HG03095 (cell line): ENCODE data around the gene PRICKLE4.
"Not testable (repeated sequence)": the region's sequence is repeated elsewhere in the genome, so short reads cannot be mapped to it uniquely, and the experiment has no call there.

Source experiments
- ATAC-seq: cut with Tn5 transposase; IDR thresholded peaks from one replicate; pipeline ENCODE4 v1.9.1; 2021; ENCODE audit warnings: moderate library complexity; ENCODE audit not compliant: unreplicated experiment

PRICKLE4 gene

DNA sequence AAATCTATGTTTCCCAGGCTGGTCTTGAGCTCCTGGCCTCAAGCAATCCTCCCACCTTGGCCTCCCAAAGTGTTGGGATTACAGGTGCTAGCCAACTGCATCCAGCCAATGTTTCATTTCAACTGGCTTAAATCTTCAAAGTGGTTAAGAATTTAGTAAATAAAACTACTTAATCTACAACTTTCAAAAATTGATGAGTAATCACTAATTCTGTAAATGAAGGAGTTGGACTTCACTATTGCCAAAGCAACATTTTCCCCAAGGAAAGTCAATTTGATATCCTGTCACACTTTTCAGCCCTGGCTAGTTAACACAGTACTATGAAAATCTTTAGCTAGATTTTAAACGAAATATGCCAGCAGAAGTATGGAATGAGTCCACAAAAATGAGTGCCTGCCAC is 10.7 kb downstream of the PRICKLE4 start:
- no peak for ATAC-seq

GRCh38 chr6:41791984-41792383 is 11.4 kb downstream of the PRICKLE4 start:
- no peak for ATAC-seq

- ATAC-seq: no peak
Measured at GRCh38 chr6:41796474-41796873, 15.9 kb downstream of the PRICKLE4 start.

DNA sequence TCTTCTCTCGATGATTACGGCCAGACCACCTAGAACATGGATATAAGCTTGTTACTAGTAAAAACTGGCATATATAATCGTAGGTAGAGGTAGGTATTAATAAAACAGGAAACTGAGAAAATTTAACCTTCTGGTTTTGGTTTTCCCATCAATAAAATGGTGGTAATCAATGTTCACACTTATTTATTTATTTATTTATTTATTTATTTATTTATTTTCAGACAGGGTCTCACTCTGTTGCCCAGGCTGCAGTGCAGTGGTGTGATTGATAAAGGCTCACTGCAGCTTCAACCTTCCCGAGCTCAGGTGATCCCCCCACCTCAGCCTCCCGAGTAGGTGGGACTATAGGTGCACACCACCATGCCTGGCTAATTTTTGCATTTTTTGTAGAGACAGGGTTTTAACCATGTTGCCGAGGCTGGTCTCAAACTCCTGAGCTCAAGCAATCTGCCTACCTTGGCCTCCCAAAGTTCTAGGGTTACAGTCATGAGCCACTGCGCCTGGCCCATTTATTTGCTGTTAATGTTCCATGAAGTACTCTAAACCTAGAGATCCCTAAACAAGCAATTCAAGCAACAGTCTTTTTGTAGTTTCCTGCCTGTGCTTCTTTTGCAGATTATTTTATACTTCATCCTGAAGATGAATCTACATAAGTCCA is 18.4 kb downstream of the PRICKLE4 start:
- no peak for ATAC-seq

GRCh38 chr6:41799559-41799911 is 19.0 kb downstream of the PRICKLE4 start:
- no peak for ATAC-seq

- ATAC-seq: no peak
Measured at GRCh38 chr6:41801380-41801779, 20.8 kb downstream of the PRICKLE4 start.

DNA sequence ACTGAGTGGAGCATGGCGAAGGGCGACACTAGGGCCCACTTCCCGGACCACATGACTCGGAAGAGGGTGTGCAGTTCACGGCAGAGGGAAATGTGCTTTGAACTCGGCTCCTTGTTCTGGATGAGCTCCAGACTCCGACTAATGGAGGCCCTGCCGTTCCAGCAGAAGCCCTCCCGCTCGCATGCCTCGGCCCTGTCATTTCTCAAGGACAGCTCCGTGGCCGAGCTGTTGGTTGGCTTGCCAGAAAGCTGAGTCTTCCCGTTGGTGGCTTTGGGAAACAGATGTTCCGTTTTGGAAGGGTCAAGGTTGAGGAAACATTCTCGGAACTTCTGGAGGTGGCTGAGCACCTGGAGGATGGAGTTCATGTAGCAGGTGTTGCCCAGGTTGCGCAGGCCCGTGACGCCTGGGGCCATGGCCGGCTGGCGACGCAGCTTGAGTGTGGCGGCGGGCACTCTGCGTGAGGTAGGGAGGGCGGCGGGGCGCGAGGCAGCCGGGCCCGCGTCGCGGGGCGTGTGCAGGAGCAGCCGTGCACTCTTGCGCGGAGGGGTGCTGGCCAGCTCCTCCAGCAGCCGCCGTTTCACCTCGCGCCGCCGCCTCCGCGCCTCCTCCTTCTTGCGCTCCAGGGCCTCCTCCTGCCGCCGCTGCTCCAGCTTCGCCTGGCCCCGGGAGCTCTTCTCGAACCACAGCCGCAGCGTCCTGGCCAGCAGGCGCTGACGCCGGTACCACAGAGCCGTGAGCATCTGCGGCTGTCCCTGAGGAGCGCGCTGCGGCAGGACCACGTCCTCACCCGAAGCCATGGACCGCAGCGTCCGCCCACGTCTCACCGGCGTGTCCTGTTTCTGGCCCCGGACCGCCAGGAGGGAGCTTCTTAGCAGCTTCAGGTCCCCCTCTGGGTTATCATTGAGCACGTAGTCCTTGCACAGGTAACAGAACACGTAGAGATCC is 25.5 kb downstream of the PRICKLE4 start:
- ATAC-seq: no peak

DNA sequence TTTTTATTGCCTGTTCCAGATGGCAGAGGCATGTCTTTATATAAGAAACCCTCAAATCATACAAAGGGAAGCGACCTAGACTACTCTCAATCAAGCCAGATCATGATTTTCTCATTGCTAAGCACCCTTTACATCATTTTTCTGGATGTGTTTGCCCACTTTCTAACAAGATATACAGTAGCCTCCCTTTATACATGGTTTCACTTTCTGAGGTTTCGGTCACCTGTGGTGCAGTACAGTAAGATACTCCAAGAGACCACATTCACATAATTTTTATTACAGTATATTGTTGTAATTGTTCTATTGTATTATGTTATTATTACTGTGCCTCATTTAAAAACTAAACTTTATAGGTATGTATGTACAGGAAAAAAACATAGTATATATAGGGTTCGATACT is 30.5 kb downstream of the PRICKLE4 start:
- ATAC-seq: no peak

DNA sequence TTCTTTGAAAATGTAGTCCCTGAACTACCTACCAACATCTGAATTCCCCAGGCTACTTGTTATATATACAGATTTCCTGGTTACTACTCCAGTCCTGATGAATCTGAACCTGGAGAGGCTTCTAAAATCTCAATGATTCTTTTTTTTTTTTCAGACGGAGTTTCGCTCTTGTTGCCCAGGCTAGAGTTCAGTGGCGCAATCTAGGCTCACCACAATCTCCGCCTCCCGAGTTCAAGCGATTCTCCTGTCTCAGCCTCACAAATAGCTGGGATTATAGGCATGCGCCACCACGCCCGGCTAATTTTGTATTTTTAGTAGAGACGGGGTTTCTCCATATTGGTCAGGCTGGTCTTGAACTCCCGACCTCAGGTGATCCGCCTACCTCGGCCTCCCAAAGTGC is 31.4 kb downstream of the PRICKLE4 start:
- ATAC-seq: not testable (repeated sequence)

DNA sequence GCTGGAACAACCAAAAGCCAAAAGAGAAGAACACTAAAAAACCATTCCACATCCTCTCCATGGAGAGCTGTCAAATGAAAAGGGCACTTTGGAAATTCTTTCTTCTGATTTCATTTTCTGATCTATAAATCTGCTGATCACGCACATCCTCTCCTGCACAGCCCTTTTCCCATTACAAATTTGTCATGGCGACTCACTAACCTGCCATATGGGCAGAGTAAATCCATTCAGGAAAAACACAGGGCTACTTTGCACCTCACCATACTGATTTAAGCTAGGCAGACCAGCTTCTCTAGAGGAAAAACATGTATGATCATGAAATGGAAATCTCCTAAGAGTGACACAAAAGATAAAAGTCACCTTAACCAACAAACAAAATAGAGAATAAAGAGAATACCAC is 32.9 kb downstream of the PRICKLE4 start:
- ATAC-seq: no peak

- ATAC-seq: no peak
Measured at GRCh38 chr6:41813956-41814355, 33.4 kb downstream of the PRICKLE4 start.

DNA sequence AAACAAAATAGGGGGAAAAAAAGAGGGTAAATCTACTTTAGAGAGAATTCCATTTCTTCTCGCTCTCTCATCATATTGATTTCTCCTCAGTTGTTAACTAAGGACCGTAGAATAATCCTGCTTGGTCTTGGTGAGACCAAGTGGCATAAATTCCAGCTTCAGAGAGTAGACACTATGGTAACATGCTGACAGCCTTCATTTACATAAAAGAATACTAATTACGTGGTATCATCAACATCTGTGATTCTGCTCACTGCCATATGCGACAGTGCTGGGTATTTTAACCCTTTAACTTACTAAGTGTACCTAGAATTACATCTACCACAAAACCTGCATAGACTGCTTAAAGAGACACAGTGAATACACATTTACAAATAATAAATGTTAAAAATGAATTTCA is 34.0 kb downstream of the PRICKLE4 start:
- no peak for ATAC-seq

- no peak for ATAC-seq
Measured at GRCh38 chr6:41815587-41815986, 35.0 kb downstream of the PRICKLE4 start.

- ATAC-seq: no peak
Measured at GRCh38 chr6:41818271-41819054, 37.9 kb downstream of the PRICKLE4 start.

- no peak for ATAC-seq
Measured at GRCh38 chr6:41821266-41821665, 40.7 kb downstream of the PRICKLE4 start.

DNA sequence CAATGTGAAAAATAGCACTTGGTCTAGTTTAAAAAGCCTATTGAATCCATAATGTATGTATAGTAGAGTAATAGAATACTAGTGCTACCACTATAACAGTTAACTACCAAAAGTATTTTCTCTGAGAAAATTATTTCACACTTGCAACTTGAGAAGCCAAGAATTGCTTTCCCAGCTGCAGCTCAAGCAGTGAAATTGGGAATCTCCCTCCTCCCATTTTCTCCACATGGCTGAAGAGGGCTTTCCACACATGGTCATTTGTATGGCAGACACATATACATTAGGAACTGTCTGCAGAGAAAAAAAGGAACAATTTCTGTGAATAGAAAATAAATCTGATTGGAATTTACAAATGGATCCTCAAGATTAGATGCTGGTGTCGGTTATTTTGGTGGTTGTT is 41.4 kb downstream of the PRICKLE4 start:
- ATAC-seq: no peak

- no peak for ATAC-seq
Measured at GRCh38 chr6:41823178-41823577, 42.6 kb downstream of the PRICKLE4 start.

- no peak for ATAC-seq
Measured at GRCh38 chr6:41824571-41825569, 44.3 kb downstream of the PRICKLE4 start.

GRCh38 chr6:41826343-41827022 is 45.9 kb downstream of the PRICKLE4 start:
- no peak for ATAC-seq

DNA sequence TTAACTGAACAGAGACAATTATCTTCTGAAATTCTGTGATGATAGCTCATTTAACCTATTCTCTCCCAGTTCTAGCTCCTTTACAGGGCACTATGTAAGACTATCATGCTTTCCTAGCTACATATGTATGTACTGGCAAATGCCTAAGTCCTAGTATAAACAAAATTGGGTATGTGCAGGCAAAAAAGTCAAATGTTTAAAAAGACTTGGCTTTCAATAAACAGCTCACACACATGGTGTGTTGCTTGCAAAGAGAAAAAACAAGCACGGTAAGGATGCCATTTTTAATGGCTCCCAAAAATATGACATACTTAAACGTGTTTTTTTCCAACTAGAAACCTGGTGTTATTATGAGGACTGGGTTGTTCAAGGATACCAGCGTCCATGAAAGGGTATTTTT is 51.7 kb downstream of the PRICKLE4 start:
- no peak for ATAC-seq
